HepG2 (cell line): ENCODE results near the gene HIF1AN. TPM values are rescaled to one million over a fixed set of nuclear protein-coding genes. Genes with fewer than 3 reads are reported as not detected.

Source experiments
- ATF7-NPFF ChIP-seq: sonication (generic); formaldehyde crosslinking; IDR thresholded peaks from 2 replicates; pipeline ENCODE4 v1.8.1; 2023; ENCODE audit warnings: mild to moderate bottlenecking, low read depth, missing genetic modification reagents, moderate library complexity
- BCL3 ChIP-seq: sonication (generic); formaldehyde crosslinking; IDR thresholded peaks from 2 replicates; pipeline ENCODE4 v1.5.1; 2020; ENCODE audit warnings: mild to moderate bottlenecking, missing genetic modification reagents, moderate library complexity
- CHD2 ChIP-seq: IDR thresholded peaks from 2 replicates; pipeline ENCODE4 v1.6.1; 2011; ENCODE audit warnings: low read depth, low read length, improper control_type of control experiment
- HIVEP1 ChIP-seq: sonication (generic); formaldehyde crosslinking; IDR thresholded peaks from 2 replicates; pipeline ENCODE4 v1.4.0; 2020; ENCODE audit warnings: mild to moderate bottlenecking, missing genetic modification reagents
- MAFG ChIP-seq: sonication (generic); formaldehyde crosslinking; IDR thresholded peaks from 2 replicates; pipeline ENCODE4 v1.5.1; 2020; ENCODE audit warnings: mild to moderate bottlenecking, missing genetic modification reagents
- MIXL1 ChIP-seq: IDR thresholded peaks from 2 replicates; pipeline ENCODE4 v1.6.1; 2016
- NR0B2 ChIP-seq: sonication (generic); formaldehyde crosslinking; IDR thresholded peaks from 2 replicates; pipeline ENCODE4 v1.4.0; 2020; ENCODE audit warnings: mild to moderate bottlenecking, missing genetic modification reagents
- RORA ChIP-seq: sonication (generic); formaldehyde crosslinking; IDR thresholded peaks from 2 replicates; pipeline ENCODE4 v1.5.0; 2020; ENCODE audit warnings: mild to moderate bottlenecking, missing genetic modification reagents, moderate library complexity
- SKIL ChIP-seq: sonication (generic); formaldehyde crosslinking; IDR thresholded peaks from 2 replicates; pipeline ENCODE4 v1.8.0; 2022; ENCODE audit warnings: missing genetic modification reagents, mild to moderate bottlenecking, moderate library complexity, borderline replicate concordance
- SOX6 ChIP-seq, 2 experiments: fragments of 450-650 bp in 1 of 2; sonication (generic) in 1 of 2; formaldehyde crosslinking in 1 of 2; IDR thresholded peaks; 2 replicates each; pipeline versions ENCODE4 v1.4.0 to v1.6.1; 2017 to 2020; ENCODE audit warnings: antibody characterized with exemption in 1 of 2, mild to moderate bottlenecking in 1 of 2, missing genetic modification reagents in 1 of 2
- SRSF4 ChIP-seq: fragments of 200-400 bp; formaldehyde crosslinking; IDR thresholded peaks from one replicate; pipeline ENCODE4 v1.6.1; 2018; ENCODE audit warnings: mild to moderate bottlenecking, low read depth, low read length, moderate library complexity; ENCODE audit not compliant: poor library complexity, severe bottlenecking
- TAF1 ChIP-seq: sonication (generic); formaldehyde crosslinking; IDR thresholded peaks from 2 replicates; pipeline ENCODE4 v1.4.0; 2020; ENCODE audit warnings: missing genetic modification reagents
- TCF7 ChIP-seq: sonication (generic); IDR thresholded peaks from 2 replicates; pipeline ENCODE4 v1.6.1; 2016; ENCODE audit warnings: antibody characterized with exemption, low read depth
- THAP11 ChIP-seq: IDR thresholded peaks from 2 replicates; pipeline ENCODE4 v1.6.1; 2016; ENCODE audit warnings: missing biosample characterization, missing genetic modification reagents
- ZFAT ChIP-seq: sonication (generic); formaldehyde crosslinking; conservative IDR thresholded peaks from 2 replicates; pipeline ENCODE4 v1.8.1; 2023; ENCODE audit warnings: missing genetic modification reagents, inconsistent platforms
- ZNF232 ChIP-seq: sonication (generic); formaldehyde crosslinking; IDR thresholded peaks from 2 replicates; pipeline ENCODE4 v1.4.0; 2020; ENCODE audit warnings: missing genetic modification reagents, borderline replicate concordance
- ZNF292 ChIP-seq: sonication (generic); formaldehyde crosslinking; IDR thresholded peaks from 2 replicates; pipeline ENCODE4 v1.8.1; 2022; ENCODE audit warnings: mild to moderate bottlenecking, low read depth, missing genetic modification reagents, borderline replicate concordance
- ZNF432 ChIP-seq: sonication (generic); formaldehyde crosslinking; IDR thresholded peaks from 2 replicates; pipeline ENCODE4 v1.5.0; 2020; ENCODE audit warnings: missing genetic modification reagents, mild to moderate bottlenecking, borderline replicate concordance
- ZNF609 ChIP-seq: sonication (generic); formaldehyde crosslinking; IDR thresholded peaks from 2 replicates; pipeline ENCODE4 v1.4.0; 2020; ENCODE audit warnings: mild to moderate bottlenecking, missing genetic modification reagents, borderline replicate concordance
- polyA plus RNA-seq, 8 experiments: library from polyadenylated mRNA; depleted of rRNA in 3 of 8; stranded (reverse) in 7 of 8; unstranded in 1 of 8; fragments of >200 nt; fragmentation: Illumina TruSeq in 4 of 8; extraction: Trizol in 4 of 8; gene quantifications; 2 replicates each; pipeline versions ENCODE4 v1.2.1 to v1.2.3, GENCODE V29; 2011 to 2016; ENCODE audit warnings: low read depth in 4 of 8, missing spikeins in 1 of 8, mixed read lengths in 1 of 8; ENCODE audit not compliant: insufficient read depth in 1 of 8
- total RNA-seq, 5 experiments: library from RNA; depleted of rRNA; stranded (reverse); fragments of >200 nt; fragmentation: Illumina TruSeq; extraction: Trizol; gene quantifications; 2 replicates each; pipeline ENCODE4 v1.2.3, GENCODE V29; 2016; ENCODE audit warnings: low read depth in 1 of 5

HIF1AN gene
- total and polyA plus RNA-seq, 2 of the 13 experiments (the other 11 are each of a cell fraction or from before 2014, with no cell fraction given) = 8.6 to 10.7 TPM

- TF ChIP-seq BCL3 (CRISPR knock-in tag) = no peak
- no peak for TF ChIP-seq ZFAT (CRISPR knock-in tag)
- TF ChIP-seq NR0B2 (CRISPR knock-in tag) = no peak
- TF ChIP-seq ATF7-NPFF (CRISPR knock-in tag) = no peak
- no peak for TF ChIP-seq RORA
- TF ChIP-seq THAP11 = peak; percentile 74
- no peak for TF ChIP-seq SRSF4
- TF ChIP-seq SKIL (CRISPR knock-in tag) = no peak
- no peak for TF ChIP-seq CHD2
- TF ChIP-seq SOX6 (IDR thresholded peaks at IDR 0.05) = no peak
- TF ChIP-seq SOX6 (CRISPR knock-in tag; IDR thresholded peaks at IDR 0.05) = 0 out of 2 replicates have a peak, but pooled peaks have one; percentile 17
- TF ChIP-seq ZNF609 (CRISPR knock-in tag) = no peak
- peak; percentile 55; the same call in 1 of the 2 replicates for TF ChIP-seq MIXL1 (CRISPR knock-in tag)
- 0 out of 2 replicates have a peak, but pooled peaks have one; percentile 59 for TF ChIP-seq MAFG (CRISPR knock-in tag)
- TF ChIP-seq ZNF232 = no peak
- TF ChIP-seq ZNF292 = no peak
- TF ChIP-seq TCF7 = peak; percentile 6; the same call in 1 of the 2 replicates
- no peak for TF ChIP-seq ZNF432 (CRISPR knock-in tag)
- TF ChIP-seq HIVEP1 = peak; percentile 60; the same call in 1 of the 2 replicates
- peak; percentile 23; the same call in 1 of the 2 replicates for TF ChIP-seq TAF1 (CRISPR knock-in tag)
These were observed 34.1 kb downstream of the HIF1AN start (continued) for GRCh38 chr10:100569687-100570481.
